Psoas muscle (tissue), 8 donors: ENCODE measurements around the gene BMP6. TPM values are rescaled to one million over a fixed set of nuclear protein-coding genes. Genes with fewer than 3 reads are reported as not detected.

ENCODE experiments used
- ATAC-seq, 4 donors: fragments of 200-7000 bp; cut with Tn5 transposase; one replicate each; pipeline ENCODE4 v1.9.1; 2020; ENCODE audit warnings: moderate library complexity in 3 of 4, mild to moderate bottlenecking in 2 of 4
- DNase-seq, 2 donors: peaks; one replicate each; pipeline ENCODE4 v3.0.0-alpha.2; 2020
- H3K27ac ChIP-seq: fragments of 200-600 bp; one replicate; pipeline ENCODE4 v1.8.0; 2022
- H3K27me3 ChIP-seq, 3 donors: fragments of 200-600 bp in 1 of 3; one replicate each; pipeline versions ENCODE4 v1.6.1 to v1.8.0; 2013 to 2022; ENCODE audit warnings: low read length in 2 of 3, mild to moderate bottlenecking in 2 of 3, moderate library complexity in 1 of 3; ENCODE audit not compliant: insufficient read depth in 3 of 3
- H3K36me3 ChIP-seq, 2 donors: fragments of 200-600 bp in 1 of 2; one replicate each; pipeline versions ENCODE4 v1.6.1 to v1.8.0; 2013 to 2022; ENCODE audit warnings: low read depth in 1 of 2, mild to moderate bottlenecking in 1 of 2, moderate library complexity in 1 of 2; ENCODE audit not compliant: insufficient read depth in 1 of 2
- H3K4me1 ChIP-seq: fragments of 200-600 bp; one replicate; pipeline ENCODE4 v1.8.0; 2022
- H3K4me3 ChIP-seq: fragments of 200-600 bp; one replicate; pipeline ENCODE4 v1.8.0; 2022; ENCODE audit warnings: mild to moderate bottlenecking
- H3K9me3 ChIP-seq: fragments of 200-600 bp; one replicate; pipeline ENCODE4 v1.8.0; 2022
- WGBS, 3 donors: extraction: QIAGEN DNeasy Blood & Tissue Kit; methylation state at CpG; one replicate each; pipeline versions ENCODE4 v1.1.6 to v1.1.7; 2013; 5-methylcytosine and 5-hydroxymethylcytosine counted together
- intact Hi-C, 2 donors: fragments of 100-400 bp; cut with DNase I; formaldehyde crosslinking; loops; one replicate each; pipeline versions ENCODE4 v1.11.0 to v1.14.2; 2022
- polyA plus RNA-seq, 3 donors: library from polyadenylated mRNA; stranded (reverse); fragments of 200-250 nt; gene quantifications; one replicate each; pipeline ENCODE4 v1.2.3, GENCODE V29; 2013
- total RNA-seq, 4 donors: library from RNA; stranded (reverse); fragmentation: NEBNext Ultra II Directional in 2 of 4; extraction: Animal tissue kit (Norgen Biotek cat#: 25700) in 2 of 4; gene quantifications; one replicate each; pipeline versions ENCODE4 v1.2.1 to v1.2.4, GENCODE V29; 2021 to 2023
- TF ChIP-seq, protein P1 (sequence below): fragments of 200-600 bp; IDR thresholded peaks from one replicate; pipeline ENCODE4 v1.8.0; 2022; ENCODE audit warnings: antibody characterized with exemption
- donor health status: healthy with polysubstance abuse.
- donor health status: DM: no; HTN: no; CAD: no; lungs with moderate emphysema.
- donor health status: Bipolar disorder and iron deficiency.
- donor health status: healthy.
- donor health status: DM: yes; HTN: yes; CAD: no.
- donor health status: DM: no; HTN: no; CAD: no.
- donor health status: DM: no; HTN: no; CAD: no.
- donor health status: DM: yes; HTN: yes; CAD: no.

The BMP6 gene
- total and polyA plus RNA-seq, 7 donors = 0.96 to 4.9 (median 3.4) TPM

DNA sequence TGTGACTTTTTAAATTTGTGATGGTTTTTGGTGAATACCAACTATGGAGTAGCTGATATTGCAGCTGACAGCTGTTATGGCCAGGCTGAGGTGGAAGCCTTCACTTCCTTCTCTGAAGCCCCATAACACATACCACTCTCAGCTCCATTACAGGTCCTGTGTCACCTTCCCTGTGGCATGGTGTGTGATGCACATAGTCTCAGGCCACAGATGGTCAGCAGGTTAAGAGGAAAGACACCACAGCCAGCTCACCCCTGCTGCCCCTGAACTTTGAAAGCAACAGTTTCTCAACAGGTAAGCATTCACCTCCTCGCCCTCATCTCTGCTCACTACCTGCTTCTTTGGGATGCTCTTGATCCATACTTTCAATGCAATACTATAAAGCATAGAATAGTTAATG is 177.0 kb downstream of the BMP6 start:
- peaks cover 29% of the 10 kb centered on the region for H3K4me1 ChIP-seq
- ATAC-seq (no peak), DNase-seq (no peak)
- intact Hi-C loops = no loop called here
- no peak overlapping the region for H3K4me3 ChIP-seq
- WGBS, 3 donors = 99 to 100% (median 100%) methylated on average over 1 of the region's 1 CpG
- peaks cover 9 to 58% of the 10 kb centered on the region in 2 donors for H3K36me3 ChIP-seq
- H3K27me3 ChIP-seq = no peaks in the 10 kb centered on the region
- H3K9me3 ChIP-seq = no peaks in the 10 kb centered on the region
- H3K27ac ChIP-seq = no peak overlapping the region
- TF ChIP-seq, protein P1, sequence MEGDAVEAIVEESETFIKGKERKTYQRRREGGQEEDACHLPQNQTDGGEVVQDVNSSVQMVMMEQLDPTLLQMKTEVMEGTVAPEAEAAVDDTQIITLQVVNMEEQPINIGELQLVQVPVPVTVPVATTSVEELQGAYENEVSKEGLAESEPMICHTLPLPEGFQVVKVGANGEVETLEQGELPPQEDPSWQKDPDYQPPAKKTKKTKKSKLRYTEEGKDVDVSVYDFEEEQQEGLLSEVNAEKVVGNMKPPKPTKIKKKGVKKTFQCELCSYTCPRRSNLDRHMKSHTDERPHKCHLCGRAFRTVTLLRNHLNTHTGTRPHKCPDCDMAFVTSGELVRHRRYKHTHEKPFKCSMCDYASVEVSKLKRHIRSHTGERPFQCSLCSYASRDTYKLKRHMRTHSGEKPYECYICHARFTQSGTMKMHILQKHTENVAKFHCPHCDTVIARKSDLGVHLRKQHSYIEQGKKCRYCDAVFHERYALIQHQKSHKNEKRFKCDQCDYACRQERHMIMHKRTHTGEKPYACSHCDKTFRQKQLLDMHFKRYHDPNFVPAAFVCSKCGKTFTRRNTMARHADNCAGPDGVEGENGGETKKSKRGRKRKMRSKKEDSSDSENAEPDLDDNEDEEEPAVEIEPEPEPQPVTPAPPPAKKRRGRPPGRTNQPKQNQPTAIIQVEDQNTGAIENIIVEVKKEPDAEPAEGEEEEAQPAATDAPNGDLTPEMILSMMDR = no peak

DNA sequence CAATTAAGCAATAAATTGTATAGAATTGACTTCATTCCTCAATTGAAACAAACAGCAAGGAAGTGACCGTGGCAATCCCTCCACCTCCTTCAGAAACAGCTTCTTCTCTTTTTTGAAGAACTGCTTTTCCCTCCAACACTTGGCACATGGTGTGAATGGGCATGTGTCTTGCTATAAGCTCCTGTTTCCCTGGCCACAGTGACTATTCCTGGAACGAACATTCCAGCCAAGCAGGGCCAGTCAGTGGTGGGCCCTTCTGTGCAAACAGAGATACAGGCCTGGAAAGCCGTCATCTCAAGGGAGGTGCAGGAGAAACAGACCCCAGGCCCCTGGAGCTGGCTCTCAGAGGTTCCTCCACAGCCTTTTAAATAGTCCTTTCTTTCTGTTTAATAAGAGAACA is 177.8 kb downstream of the BMP6 start:
- DNase-seq (no peak), ATAC-seq (no peak)

DNA sequence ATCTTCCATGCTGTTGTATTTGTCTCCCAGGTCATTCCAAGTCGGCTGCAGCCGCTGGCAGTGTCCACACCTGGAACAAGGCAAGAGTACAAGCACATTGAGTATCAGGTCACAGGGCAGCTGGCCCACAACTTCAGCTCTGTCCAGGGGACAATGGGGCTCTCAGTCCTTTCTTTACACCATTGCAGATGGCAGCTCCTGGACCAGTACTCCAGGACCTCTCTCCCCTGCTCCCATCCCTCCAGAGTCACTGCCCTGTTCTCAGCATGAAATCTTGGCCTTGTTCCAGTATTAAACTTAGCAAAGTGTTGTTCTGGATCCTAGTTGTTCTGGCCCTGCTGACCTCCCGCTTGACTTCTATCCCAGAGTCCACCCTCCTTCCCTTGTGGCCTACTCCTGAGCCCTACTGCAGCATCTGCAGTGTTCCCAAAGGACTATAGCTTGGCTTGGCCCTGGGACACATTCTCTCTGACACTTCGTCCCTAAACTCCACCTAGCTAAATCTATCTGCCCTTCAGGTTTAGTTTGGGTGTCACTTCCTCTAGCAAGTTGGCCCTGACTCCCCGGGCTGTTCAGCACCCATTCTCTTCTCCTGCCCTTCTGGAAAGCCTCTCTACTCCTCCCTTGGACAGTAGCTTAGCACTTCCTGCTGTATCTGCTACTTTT is 178.9 kb downstream of the BMP6 start:
- Histone ChIP-seq H3K4me3 (no peak overlapping the region), H3K9me3 (no peaks in the 10 kb centered on the region), H3K36me3 (peaks cover 6 to 40% of the 10 kb centered on the region in 2 donors), H3K27ac (peak overlapping the region; percentile 27), H3K4me1 (peaks cover 32% of the 10 kb centered on the region), H3K27me3 (no peaks in the 10 kb centered on the region)
- WGBS, 3 donors = 33 to 60% (median 37%) methylated on average over 5 of the region's 5 CpGs
- TF ChIP-seq, protein P1 = no peak
- peak in 1 of 2 donors; percentile 66 for DNase-seq
- peak; percentile 65 to 86 (median 75) for ATAC-seq
- intact Hi-C loops = no loop called here

More for the DNA sequence above, 177.8 kb downstream of the BMP6 start:
- Histone ChIP-seq H3K27me3 (no peaks in the 10 kb centered on the region), H3K9me3 (no peaks in the 10 kb centered on the region), H3K4me1 (peaks cover 29% of the 10 kb centered on the region), H3K4me3 (no peak overlapping the region), H3K36me3 (peaks cover 6 to 50% of the 10 kb centered on the region in 2 donors), H3K27ac (no peak overlapping the region)
- 43 to 72% (median 50%) methylated on average over 3 of the region's 3 CpGs for WGBS, 3 donors
- intact Hi-C loops = no loop called here
- TF ChIP-seq, protein P1 = no peak

DNA sequence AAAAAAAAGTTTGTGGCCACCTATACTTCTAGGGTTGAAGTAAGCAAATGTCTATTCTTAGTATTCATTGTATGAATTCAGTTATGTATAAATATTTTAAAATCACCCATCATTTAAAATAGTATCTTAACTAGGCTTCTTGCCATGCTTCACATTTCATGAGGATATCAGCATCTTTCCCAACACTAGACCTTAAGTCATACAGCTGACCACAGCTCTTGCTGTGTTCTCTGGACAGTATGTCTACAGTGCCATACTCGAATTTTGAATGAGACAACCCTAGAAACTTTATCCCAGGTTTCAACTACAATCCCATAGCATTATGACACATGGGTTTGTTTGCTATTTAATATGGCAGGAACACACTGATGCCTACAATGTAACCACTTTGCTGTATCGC is 179.5 kb downstream of the BMP6 start:
- H3K27ac ChIP-seq = peak overlapping the region; percentile 27
- H3K36me3 ChIP-seq = peaks cover 6 to 40% of the 10 kb centered on the region in 2 donors
- WGBS, 3 donors = 87 to 89% (median 88%) methylated on average over 2 of the region's 2 CpGs
- intact Hi-C loops = no loop called here
- TF ChIP-seq, protein P1 = no peak
- DNase-seq = no peak
- peaks cover 30% of the 10 kb centered on the region for H3K4me1 ChIP-seq
- no peaks in the 10 kb centered on the region for H3K27me3 ChIP-seq
- ATAC-seq = no peak
- H3K9me3 ChIP-seq = no peaks in the 10 kb centered on the region
- H3K4me3 ChIP-seq = no peak overlapping the region

DNA sequence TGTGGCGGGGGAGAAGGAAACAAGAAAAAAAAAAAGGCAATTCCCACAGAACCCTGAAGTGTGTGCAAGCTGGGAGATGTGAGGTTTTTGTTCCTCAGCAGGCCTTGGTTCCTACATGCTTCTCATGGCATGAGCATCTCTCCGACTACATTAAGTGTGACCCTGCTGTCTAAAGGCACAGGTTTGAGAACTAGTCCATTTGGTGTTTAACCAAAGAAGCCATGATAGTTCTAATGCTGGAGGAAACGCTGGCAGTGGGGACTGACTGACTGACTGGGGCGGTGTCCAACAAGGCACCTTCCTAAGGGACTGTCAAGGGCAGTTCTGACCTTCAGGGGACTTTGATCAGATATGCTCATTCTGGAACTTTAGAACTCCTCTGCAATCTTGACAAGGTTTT is 180.8 kb downstream of the BMP6 start:
- Histone ChIP-seq H3K4me3 (no peak overlapping the region), H3K4me1 (peaks cover 30% of the 10 kb centered on the region), H3K27ac (no peak overlapping the region), H3K36me3 (peaks cover 6 to 29% of the 10 kb centered on the region in 2 donors), H3K27me3 (no peaks in the 10 kb centered on the region), H3K9me3 (no peaks in the 10 kb centered on the region)
- TF ChIP-seq, protein P1 = no peak
- intact Hi-C loops = no loop called here
- no peak for DNase-seq
- WGBS, 3 donors = 89 to 92% (median 90%) methylated on average over 4 of the region's 4 CpGs
- ATAC-seq = no peak
